Activated CD8-positive, alpha-beta memory T cell treated with anti-CD3 and anti-CD28 coated beads, Interleukin-2, amount 50 U/mL, for 24 hours (primary cell): Measurements from ENCODE around the gene CHRNA4.
"Not testable (repeated sequence)": the region's sequence is repeated elsewhere in the genome, so short reads cannot be mapped to it uniquely, and the experiment has no call there.

Experiments
- DNase-seq: peaks from one replicate; pipeline ENCODE4 v3.0.0-alpha.2; 2020; ENCODE audit errors: extremely low read depth

Gene CHRNA4

GRCh38 chr20:63309261-63310071, 51.7 kb downstream of the CHRNA4 start:
- no peak for DNase-seq

DNA sequence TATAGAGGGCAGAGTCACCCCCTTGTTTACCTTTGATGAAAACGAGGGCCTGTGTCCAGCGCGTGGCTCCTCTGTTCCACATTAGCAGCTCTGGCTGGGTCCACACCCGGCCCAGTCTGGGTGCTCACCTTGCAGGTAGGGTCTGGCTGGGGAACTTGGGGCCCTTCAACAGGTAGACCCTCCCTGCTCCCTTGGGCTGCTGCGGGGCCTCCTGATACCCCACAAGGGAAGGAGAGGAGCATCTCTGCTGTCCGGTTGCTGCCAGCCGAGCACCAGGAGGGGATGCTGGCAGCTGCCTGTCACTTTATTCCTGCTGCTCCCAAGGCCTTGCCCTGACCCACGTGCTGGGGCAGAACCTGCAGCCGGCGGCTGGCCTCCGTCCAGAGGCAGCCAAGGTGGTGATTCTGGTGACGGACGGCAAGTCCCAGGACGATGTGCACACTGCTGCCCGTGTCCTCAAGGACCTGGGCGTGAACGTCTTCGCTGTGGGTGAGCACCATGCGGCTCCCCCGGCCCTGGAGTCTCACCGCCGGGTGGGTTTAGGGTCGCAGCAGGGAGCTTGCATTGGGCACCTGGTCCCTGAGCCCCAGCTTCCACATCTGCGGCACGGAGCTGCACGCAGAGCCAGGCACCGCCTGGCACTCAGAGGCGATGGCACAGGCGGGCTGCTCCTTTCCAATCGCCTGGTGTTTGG, 52.8 kb downstream of the CHRNA4 start:
- DNase-seq: no peak

GRCh38 chr20:63307538-63308217, 53.5 kb downstream of the CHRNA4 start:
- no peak for DNase-seq

DNA sequence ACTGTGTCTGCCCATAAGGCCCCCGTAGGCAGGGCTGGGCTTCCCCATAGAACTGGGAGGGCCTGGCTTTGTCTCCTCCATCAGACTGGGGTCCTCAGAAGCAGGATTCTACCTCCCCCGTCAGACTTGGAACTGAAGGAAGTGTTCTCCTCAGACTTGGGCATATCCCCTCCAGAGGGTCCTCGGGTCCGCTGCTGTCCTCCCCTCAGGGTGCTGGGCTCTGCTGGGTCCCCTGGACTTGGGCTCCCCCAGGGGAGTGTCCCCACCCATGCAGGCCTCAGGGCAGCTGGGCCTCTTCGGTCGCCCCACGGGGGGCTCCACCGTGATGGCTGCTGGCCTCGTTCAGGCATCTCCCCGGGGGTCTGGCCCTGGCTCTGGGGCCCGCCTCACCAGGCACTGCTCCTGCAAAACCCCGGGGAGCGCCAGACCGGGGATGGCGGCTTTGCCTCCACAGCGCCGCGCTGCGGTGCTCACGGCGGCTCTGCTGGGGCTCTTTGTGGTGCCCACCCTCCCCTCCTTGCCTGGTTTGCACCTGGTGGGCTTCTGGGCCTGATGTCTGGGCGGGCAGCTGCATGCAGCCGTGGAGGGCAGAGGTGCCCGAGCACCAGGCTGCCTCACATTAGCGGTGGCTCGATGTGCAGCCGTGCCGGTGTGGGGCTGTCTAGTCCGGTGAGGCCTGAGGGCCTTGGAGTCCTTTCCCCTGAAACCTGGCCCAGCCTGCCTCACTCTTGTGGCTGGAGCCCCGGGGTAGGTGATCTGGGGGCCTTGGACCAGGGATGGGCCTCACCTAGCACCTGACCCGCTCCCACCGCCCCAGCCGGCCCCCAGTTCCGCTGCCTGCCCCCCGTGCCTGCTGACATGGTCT, 54.2 kb downstream of the CHRNA4 start:
- no peak for DNase-seq

DNA sequence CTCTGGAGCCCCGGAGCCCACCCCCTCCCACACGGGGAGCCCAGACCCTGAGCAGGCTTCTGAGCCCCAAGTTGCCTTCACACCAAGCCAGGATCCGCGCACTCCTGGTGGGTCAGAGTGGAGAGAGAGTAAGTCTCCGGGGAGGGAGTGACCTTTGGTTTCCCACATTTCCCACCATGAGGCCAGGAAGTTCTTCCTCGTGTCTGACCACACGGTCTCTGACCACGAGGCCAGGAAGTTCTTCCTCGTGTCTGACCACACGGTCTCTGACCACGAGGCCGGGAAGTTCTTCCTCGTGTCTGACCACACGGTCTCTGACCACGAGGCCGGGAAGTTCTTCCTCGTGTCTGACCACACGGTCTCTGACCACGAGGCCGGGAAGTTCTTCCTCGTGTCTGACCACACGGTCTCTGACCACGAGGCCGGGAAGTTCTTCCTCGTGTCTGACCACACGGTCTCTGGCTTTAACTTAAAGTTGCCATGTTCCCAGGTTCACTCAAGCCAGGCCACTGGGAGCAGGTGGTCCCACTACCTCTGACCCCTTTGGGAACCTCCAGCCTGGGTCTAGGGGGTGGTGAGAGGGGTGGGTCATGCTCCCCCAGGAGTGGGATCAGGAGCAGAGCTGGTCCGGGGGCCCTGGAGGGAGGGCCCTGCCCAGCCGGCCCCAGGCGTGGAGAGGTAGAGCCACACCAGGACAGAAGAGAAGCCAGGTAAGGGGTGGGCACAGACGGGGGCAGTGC, 55.0 kb downstream of the CHRNA4 start:
- DNase-seq: not testable (repeated sequence)

GRCh38 chr20:63305393-63305792, 55.8 kb downstream of the CHRNA4 start:
- no peak for DNase-seq

DNA sequence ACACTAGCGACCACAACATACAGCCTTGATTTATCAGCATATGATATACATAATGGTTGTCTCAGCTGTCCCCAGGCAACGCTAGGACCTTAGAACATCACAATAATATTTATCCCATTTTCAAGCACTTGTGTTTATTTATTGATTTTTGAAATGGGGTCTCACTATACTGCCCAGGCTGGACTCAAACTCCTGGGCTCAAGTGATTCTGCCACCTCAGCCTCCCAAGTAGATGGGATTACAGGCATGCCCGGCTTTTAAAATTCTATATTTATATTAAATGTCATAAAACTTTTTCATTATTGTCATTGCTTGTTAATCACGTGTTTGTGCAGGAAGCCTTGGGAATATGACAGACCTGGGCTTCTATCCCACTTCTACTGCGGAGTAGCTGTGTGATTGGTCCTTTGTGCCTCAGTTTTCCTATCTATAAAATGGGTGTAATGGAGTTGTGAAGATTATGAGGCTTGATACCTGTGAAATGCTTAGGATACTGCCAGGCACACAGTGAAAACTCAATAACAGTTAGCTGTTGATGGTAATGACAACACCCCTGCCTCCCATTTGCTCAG, 58.0 kb downstream of the CHRNA4 start:
- no peak for DNase-seq

DNA sequence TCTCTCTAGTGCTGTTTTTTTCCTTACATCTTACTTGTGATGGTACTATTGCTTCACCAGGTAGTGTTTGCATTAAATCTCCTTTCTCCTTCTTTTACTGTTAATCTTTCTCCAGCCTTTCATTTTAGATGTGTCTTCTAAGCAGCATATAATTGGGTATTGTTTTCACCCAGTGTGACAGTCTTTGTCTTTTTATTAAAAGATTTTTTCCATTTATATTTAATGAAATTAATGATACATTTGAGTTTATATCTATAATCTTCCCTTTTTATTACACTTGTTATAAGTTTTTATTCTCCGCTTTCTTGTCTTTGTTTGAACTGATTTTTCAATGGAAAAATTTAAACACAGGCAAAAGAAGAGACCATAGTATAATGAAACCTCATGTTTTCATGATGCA, 59.5 kb downstream of the CHRNA4 start:
- DNase-seq: no peak

DNA sequence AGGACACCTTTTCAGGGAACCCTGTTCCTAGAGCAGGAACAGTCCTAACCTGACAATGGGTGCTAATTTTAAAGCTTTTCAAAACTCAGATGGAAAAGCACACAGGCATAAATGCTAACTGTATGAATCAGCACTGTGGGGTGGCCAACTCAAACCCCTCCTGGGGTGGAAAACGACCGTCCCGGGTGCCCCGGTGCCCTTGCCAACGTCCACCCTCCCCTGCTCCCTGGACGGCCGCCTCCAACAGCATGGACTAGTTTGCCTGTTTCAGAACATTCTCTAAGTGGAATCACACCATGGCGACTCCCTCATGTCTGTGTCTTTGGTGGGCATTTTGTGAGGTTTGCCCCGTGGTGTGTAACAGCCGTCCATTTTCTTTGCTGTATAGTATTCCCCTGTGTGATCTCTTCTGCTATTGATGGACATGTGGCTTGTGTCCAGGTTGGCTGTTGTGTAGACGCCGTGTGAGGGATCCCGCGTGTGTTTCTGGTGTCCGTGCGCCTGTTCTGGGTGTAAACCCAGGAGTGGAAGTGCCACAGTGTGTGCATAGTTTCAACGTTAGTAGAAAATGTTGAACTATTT, 62.3 kb downstream of the CHRNA4 start:
- DNase-seq: no peak

DNA sequence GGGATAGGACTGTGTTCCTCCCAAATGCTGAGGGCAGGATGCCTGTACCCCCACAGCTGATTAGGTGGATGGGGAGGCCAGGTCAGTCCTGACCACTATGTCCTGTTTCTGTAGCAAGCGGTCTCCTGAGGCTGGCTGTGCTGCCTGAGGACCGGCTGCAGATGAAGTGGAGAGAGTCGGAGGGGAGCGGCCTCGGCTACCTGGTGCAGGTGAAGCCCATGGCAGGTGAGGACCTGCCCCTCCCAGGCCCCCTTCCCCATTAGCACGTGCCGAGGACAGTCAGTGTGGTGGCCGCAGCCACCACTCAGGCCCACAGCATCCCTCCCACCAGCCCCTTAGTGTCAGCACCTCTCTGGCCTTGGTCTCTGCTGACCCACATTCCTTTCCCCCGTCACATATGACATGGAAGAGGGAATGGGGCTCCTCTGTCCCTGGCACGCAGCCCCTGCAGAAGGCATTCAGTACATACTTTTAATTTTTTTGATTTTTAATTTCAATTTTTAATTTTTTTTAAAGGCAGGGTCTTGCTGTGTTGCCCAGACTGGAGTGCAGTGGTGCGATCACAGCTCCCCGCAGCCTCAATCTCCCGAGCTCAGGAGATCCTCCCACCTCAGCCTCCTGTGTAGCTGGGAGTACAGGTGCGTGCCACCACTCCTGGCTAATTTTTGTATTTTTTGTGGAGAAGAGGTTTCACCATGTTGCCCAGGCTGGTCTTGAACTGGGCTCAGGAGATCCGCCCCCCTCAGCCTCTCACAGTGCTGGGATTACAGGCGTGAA, 63.2 kb downstream of the CHRNA4 start:
- no peak for DNase-seq

DNA sequence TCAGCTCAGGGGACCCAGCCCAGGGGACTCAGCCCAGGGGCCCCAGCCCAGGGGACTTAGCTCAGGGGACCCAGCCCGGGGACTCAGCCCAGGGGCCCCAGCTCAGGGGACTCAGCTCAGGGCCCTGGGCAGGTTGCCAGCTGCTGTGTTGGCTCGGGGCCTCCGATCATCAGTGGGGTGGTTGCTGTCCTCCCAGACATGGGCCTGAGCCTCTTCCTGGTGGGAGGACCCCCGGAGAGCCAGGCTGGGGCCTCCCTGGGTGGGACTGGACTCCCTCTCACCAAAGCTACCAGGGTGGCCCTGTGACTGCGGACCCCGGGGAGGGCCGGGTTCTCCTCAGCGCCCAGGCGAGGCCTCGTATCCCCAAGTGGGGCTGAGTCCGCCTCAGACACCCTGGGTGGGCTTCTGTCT, 63.8 kb downstream of the CHRNA4 start:
- no peak for DNase-seq

- DNase-seq: no peak
Observed at GRCh38 chr20:63296531-63297299, 64.4 kb downstream of the CHRNA4 start.

- DNase-seq: no peak
Observed at GRCh38 chr20:63295846-63296245, 65.3 kb downstream of the CHRNA4 start.

- DNase-seq: no peak
Observed at GRCh38 chr20:63295422-63295821, 65.7 kb downstream of the CHRNA4 start.

- no peak for DNase-seq
Observed at GRCh38 chr20:63295018-63295417, 66.1 kb downstream of the CHRNA4 start.

GRCh38 chr20:63294536-63294900, 66.6 kb downstream of the CHRNA4 start:
- no peak for DNase-seq

- DNase-seq: no peak
Observed at GRCh38 chr20:63293871-63294535, 67.1 kb downstream of the CHRNA4 start.

GRCh38 chr20:63293456-63293855, 67.7 kb downstream of the CHRNA4 start:
- DNase-seq: no peak
